ENCODE results near the gene SH3RF2.
"Not testable (repeated sequence)": the region's sequence is repeated elsewhere in the genome, so short reads cannot be mapped to it uniquely, and the experiment has no call there.

SH3RF2 gene

DNA sequence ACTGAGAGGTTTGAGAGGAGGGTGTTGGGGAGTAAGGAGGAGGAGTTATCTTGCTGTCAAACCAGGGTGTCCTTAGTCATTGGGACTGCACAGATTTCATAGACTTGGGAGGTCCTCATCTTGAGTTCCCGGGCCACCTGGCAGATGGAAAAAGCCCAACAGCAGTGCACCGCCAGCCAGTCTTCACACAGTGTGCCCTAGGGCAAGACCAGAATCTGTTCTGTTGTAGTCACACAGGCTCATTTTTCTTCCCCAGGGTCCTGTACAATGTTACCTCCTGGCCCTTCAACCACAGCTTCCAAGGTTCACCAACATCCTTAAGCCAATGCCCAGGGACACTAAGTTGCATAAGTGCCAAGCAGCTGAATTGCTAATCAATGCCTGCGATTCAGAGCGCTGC is 148.0 kb downstream of the SH3RF2 start:
- Histone ChIP-seq H3K36me3 (ENCODE audit: control insufficient read depth, insufficient read depth, low read length) (no peaks in the 10 kb centered on the region), H3K4me1 (ENCODE audit: control insufficient read depth, insufficient read depth, low read length) (no peaks in the 10 kb centered on the region), H3K4me3 (ENCODE audit: low read length) (no peak overlapping the region), H3K9ac (ENCODE audit: low read length) (no peak overlapping the region), H3K9me3 (ENCODE audit: control insufficient read depth, low read length) (no peaks in the 10 kb centered on the region), H3K27me3 (ENCODE audit: control insufficient read depth, insufficient read depth, low read length) (no peaks in the 10 kb centered on the region)

GRCh38 chr5:146088098-146088497 is 151.7 kb downstream of the SH3RF2 start:
- Histone ChIP-seq H3K9ac (ENCODE audit: low read length) (no peak overlapping the region), H3K4me3 (ENCODE audit: low read length) (no peak overlapping the region), H3K27me3 (ENCODE audit: control insufficient read depth, insufficient read depth, low read length) (no peaks in the 10 kb centered on the region), H3K9me3 (ENCODE audit: control insufficient read depth, low read length) (no peaks in the 10 kb centered on the region), H3K36me3 (ENCODE audit: control insufficient read depth, insufficient read depth, low read length) (no peaks in the 10 kb centered on the region), H3K4me1 (ENCODE audit: control insufficient read depth, insufficient read depth, low read length) (no peaks in the 10 kb centered on the region)

DNA sequence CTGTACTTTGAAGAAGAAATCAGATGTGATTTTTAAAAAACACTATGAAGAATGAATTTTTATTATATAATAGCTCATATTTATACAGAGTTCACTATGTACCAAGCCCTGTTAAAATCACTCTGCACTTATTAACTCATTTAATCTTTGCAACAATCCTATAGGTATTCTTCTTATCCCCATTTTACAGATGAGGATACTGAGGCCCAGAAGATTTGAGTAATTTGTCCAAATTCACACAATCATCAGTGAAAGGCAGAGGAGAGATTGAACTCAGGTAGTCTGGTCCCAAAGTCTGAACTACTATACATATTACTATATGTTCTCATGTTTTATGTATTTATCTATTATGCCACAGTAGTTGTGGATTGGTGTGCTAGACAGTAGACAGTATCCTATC is 152.9 kb downstream of the SH3RF2 start:
- no peak overlapping the region for H3K4me3 ChIP-seq (ENCODE audit: low read length)
- H3K27me3 ChIP-seq (ENCODE audit: control insufficient read depth, insufficient read depth, low read length): no peaks in the 10 kb centered on the region
- H3K4me1 ChIP-seq (ENCODE audit: control insufficient read depth, insufficient read depth, low read length): no peaks in the 10 kb centered on the region
- no peaks in the 10 kb centered on the region for H3K9me3 ChIP-seq (ENCODE audit: control insufficient read depth, low read length)
- H3K9ac ChIP-seq (ENCODE audit: low read length): no peak overlapping the region
- no peaks in the 10 kb centered on the region for H3K36me3 ChIP-seq (ENCODE audit: control insufficient read depth, insufficient read depth, low read length)

GRCh38 chr5:146091881-146092280 is 155.5 kb downstream of the SH3RF2 start:
- H3K36me3 ChIP-seq (ENCODE audit: control insufficient read depth, insufficient read depth, low read length): no peaks in the 10 kb centered on the region
- H3K9me3 ChIP-seq (ENCODE audit: control insufficient read depth, low read length): no peaks in the 10 kb centered on the region
- no peaks in the 10 kb centered on the region for H3K4me1 ChIP-seq (ENCODE audit: control insufficient read depth, insufficient read depth, low read length)
- H3K27me3 ChIP-seq (ENCODE audit: control insufficient read depth, insufficient read depth, low read length): no peaks in the 10 kb centered on the region
- no peak overlapping the region for H3K9ac ChIP-seq (ENCODE audit: low read length)
- H3K4me3 ChIP-seq (ENCODE audit: low read length): no peak overlapping the region

- H3K9me3 ChIP-seq (ENCODE audit: control insufficient read depth, low read length): no peaks in the 10 kb centered on the region
- no peak overlapping the region for H3K9ac ChIP-seq (ENCODE audit: low read length)
- no peaks in the 10 kb centered on the region for H3K27me3 ChIP-seq (ENCODE audit: control insufficient read depth, insufficient read depth, low read length)
- no peak overlapping the region for H3K4me3 ChIP-seq (ENCODE audit: low read length)
- H3K36me3 ChIP-seq (ENCODE audit: control insufficient read depth, insufficient read depth, low read length): no peaks in the 10 kb centered on the region
- no peaks in the 10 kb centered on the region for H3K4me1 ChIP-seq (ENCODE audit: control insufficient read depth, insufficient read depth, low read length)
Observed at GRCh38 chr5:146098047-146098446, 161.7 kb downstream of the SH3RF2 start.

- H3K9ac ChIP-seq (ENCODE audit: low read length): no peak overlapping the region
- no peaks in the 10 kb centered on the region for H3K36me3 ChIP-seq (ENCODE audit: control insufficient read depth, insufficient read depth, low read length)
- no peaks in the 10 kb centered on the region for H3K4me1 ChIP-seq (ENCODE audit: control insufficient read depth, insufficient read depth, low read length)
- H3K4me3 ChIP-seq (ENCODE audit: low read length): no peak overlapping the region
- no peaks in the 10 kb centered on the region for H3K27me3 ChIP-seq (ENCODE audit: control insufficient read depth, insufficient read depth, low read length)
- no peaks in the 10 kb centered on the region for H3K9me3 ChIP-seq (ENCODE audit: control insufficient read depth, low read length)
Observed at GRCh38 chr5:146101646-146102045, 165.3 kb downstream of the SH3RF2 start.

- Histone ChIP-seq H3K4me1 (ENCODE audit: control insufficient read depth, insufficient read depth, low read length) (no peaks in the 10 kb centered on the region), H3K9ac (ENCODE audit: low read length) (no peak overlapping the region), H3K4me3 (ENCODE audit: low read length) (no peak overlapping the region), H3K36me3 (ENCODE audit: control insufficient read depth, insufficient read depth, low read length) (no peaks in the 10 kb centered on the region), H3K9me3 (ENCODE audit: control insufficient read depth, low read length) (no peaks in the 10 kb centered on the region), H3K27me3 (ENCODE audit: control insufficient read depth, insufficient read depth, low read length) (no peaks in the 10 kb centered on the region)
Observed at GRCh38 chr5:146103594-146103993, 167.2 kb downstream of the SH3RF2 start.

- H3K9ac ChIP-seq (ENCODE audit: low read length): no peak within 1 kb of the TSS
- no peak within 1 kb of the TSS for H3K4me3 ChIP-seq (ENCODE audit: low read length)
- no peaks in the 10 kb centered on the region for H3K36me3 ChIP-seq (ENCODE audit: control insufficient read depth, insufficient read depth, low read length)
- H3K9me3 ChIP-seq (ENCODE audit: control insufficient read depth, low read length): no peaks in the 10 kb centered on the region
- no peaks in the 10 kb centered on the region for H3K4me1 ChIP-seq (ENCODE audit: control insufficient read depth, insufficient read depth, low read length)
- H3K27me3 ChIP-seq (ENCODE audit: control insufficient read depth, insufficient read depth, low read length): no peaks in the 10 kb centered on the region
Observed at GRCh38 chr5:146105477-146105876, 169.1 kb downstream of the SH3RF2 start, which contains the start of gene PLAC8L1. Gene PLAC8L1, minus strand, starts transcription at chr5:146105577. Its CDS starts 1,266 bp downstream, at chr5:146104311.

DNA sequence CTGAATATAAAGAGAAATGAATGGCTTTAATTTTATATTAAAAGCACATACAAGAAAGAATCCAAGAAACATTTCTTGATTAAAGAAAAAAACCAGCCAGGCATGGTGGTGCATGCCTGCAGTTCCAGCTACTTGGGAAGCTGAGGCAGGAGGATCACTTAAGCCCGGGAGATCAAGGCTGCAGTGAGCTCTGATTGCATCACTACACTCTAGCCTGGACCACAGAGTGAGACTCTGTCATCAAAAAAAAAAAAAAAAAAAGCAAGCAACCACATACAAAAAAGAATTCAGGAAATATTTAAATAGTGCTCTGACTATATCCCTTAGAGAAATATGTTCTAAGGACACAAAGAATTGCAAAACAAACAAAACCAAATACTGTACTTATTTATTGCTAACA is 171.5 kb downstream of the SH3RF2 start:
- no peaks in the 10 kb centered on the region for H3K36me3 ChIP-seq (ENCODE audit: control insufficient read depth, insufficient read depth, low read length)
- no peaks in the 10 kb centered on the region for H3K27me3 ChIP-seq (ENCODE audit: control insufficient read depth, insufficient read depth, low read length)
- no peak overlapping the region for H3K4me3 ChIP-seq (ENCODE audit: low read length)
- no peaks in the 10 kb centered on the region for H3K9me3 ChIP-seq (ENCODE audit: control insufficient read depth, low read length)
- no peaks in the 10 kb centered on the region for H3K4me1 ChIP-seq (ENCODE audit: control insufficient read depth, insufficient read depth, low read length)
- no peak overlapping the region for H3K9ac ChIP-seq (ENCODE audit: low read length)

- not testable (repeated sequence) for H3K36me3 ChIP-seq (ENCODE audit: control insufficient read depth, insufficient read depth, low read length); H3K27me3 ChIP-seq (ENCODE audit: control insufficient read depth, insufficient read depth, low read length); H3K9me3 ChIP-seq (ENCODE audit: control insufficient read depth, low read length); H3K4me1 ChIP-seq (ENCODE audit: control insufficient read depth, insufficient read depth, low read length); H3K9ac ChIP-seq (ENCODE audit: low read length); H3K4me3 ChIP-seq (ENCODE audit: low read length)
Observed at GRCh38 chr5:146108870-146109269, 172.5 kb downstream of the SH3RF2 start.

DNA sequence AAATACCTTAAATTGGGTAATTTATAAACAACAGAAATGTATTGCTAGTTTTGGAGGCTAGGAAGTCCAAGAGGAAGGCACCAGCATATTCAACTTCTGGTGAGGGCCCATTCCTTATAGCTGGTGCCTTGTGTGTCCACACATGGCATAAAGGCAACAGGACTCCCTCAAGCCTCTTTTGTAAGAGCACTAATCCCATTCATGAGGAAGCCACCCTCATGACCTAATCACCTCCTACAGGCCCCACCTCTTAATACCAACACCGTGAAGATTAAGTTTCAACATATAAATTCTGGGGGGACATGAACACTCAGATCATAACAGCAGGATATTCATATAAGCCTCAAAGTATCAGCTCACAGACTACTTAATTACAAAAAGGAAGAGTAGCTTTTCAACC is 173.0 kb downstream of the SH3RF2 start:
- Histone ChIP-seq H3K9ac (ENCODE audit: low read length) (no peak overlapping the region), H3K36me3 (ENCODE audit: control insufficient read depth, insufficient read depth, low read length) (no peaks in the 10 kb centered on the region), H3K4me1 (ENCODE audit: control insufficient read depth, insufficient read depth, low read length) (no peaks in the 10 kb centered on the region), H3K27me3 (ENCODE audit: control insufficient read depth, insufficient read depth, low read length) (no peaks in the 10 kb centered on the region), H3K9me3 (ENCODE audit: control insufficient read depth, low read length) (no peaks in the 10 kb centered on the region), H3K4me3 (ENCODE audit: low read length) (no peak overlapping the region)

- H3K9me3 ChIP-seq (ENCODE audit: control insufficient read depth, low read length): no peaks in the 10 kb centered on the region
- no peak overlapping the region for H3K9ac ChIP-seq (ENCODE audit: low read length)
- H3K4me3 ChIP-seq (ENCODE audit: low read length): no peak overlapping the region
- H3K36me3 ChIP-seq (ENCODE audit: control insufficient read depth, insufficient read depth, low read length): no peaks in the 10 kb centered on the region
- H3K27me3 ChIP-seq (ENCODE audit: control insufficient read depth, insufficient read depth, low read length): no peaks in the 10 kb centered on the region
- no peaks in the 10 kb centered on the region for H3K4me1 ChIP-seq (ENCODE audit: control insufficient read depth, insufficient read depth, low read length)
Observed at GRCh38 chr5:146111409-146111808, 175.0 kb downstream of the SH3RF2 start.

DNA sequence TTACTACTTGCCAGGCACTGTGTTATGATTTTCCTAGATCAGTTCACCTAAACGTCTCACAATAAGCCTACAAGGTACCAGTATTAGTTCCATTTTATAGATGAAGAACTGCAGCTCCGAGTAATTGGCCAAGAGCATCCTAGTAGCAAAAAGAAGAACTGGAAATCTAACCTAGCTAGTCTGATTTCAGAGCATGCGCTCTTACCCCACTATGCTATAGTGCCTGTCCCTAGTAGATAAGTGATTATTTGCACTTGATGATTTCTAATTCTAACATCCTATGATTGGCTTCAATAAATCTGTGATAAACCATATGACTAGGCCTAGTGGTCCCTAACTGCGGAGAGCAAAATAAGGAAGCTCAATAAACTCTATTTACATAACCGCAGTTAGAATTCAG is 176.1 kb downstream of the SH3RF2 start:
- H3K9me3 ChIP-seq (ENCODE audit: control insufficient read depth, low read length): no peaks in the 10 kb centered on the region
- no peaks in the 10 kb centered on the region for H3K27me3 ChIP-seq (ENCODE audit: control insufficient read depth, insufficient read depth, low read length)
- H3K9ac ChIP-seq (ENCODE audit: low read length): no peak overlapping the region
- H3K4me1 ChIP-seq (ENCODE audit: control insufficient read depth, insufficient read depth, low read length): no peaks in the 10 kb centered on the region
- H3K36me3 ChIP-seq (ENCODE audit: control insufficient read depth, insufficient read depth, low read length): no peaks in the 10 kb centered on the region
- H3K4me3 ChIP-seq (ENCODE audit: low read length): no peak overlapping the region
